GM19438 (cell line): ENCODE results near the gene TRAPPC12.
"Not testable (repeated sequence)": the region's sequence is repeated elsewhere in the genome, so short reads cannot be mapped to it uniquely, and the experiment has no call there.

ENCODE experiments used
- ATAC-seq: cut with Tn5 transposase; IDR thresholded peaks from one replicate; pipeline ENCODE4 v1.9.1; 2021; ENCODE audit warnings: low read depth; ENCODE audit not compliant: unreplicated experiment

Gene TRAPPC12

GRCh38 chr2:3379647-3380534 is at the start of gene TRAPPC12:
TRAPPC12 (plus strand) TSS chr2:3379694; CDS start chr2:3387624, 7,930 bp downstream.
- peak; percentile 72 for ATAC-seq

GRCh38 chr2:3332133-3332532 is 47.4 kb upstream of the TRAPPC12 start:
- ATAC-seq: no peak

DNA sequence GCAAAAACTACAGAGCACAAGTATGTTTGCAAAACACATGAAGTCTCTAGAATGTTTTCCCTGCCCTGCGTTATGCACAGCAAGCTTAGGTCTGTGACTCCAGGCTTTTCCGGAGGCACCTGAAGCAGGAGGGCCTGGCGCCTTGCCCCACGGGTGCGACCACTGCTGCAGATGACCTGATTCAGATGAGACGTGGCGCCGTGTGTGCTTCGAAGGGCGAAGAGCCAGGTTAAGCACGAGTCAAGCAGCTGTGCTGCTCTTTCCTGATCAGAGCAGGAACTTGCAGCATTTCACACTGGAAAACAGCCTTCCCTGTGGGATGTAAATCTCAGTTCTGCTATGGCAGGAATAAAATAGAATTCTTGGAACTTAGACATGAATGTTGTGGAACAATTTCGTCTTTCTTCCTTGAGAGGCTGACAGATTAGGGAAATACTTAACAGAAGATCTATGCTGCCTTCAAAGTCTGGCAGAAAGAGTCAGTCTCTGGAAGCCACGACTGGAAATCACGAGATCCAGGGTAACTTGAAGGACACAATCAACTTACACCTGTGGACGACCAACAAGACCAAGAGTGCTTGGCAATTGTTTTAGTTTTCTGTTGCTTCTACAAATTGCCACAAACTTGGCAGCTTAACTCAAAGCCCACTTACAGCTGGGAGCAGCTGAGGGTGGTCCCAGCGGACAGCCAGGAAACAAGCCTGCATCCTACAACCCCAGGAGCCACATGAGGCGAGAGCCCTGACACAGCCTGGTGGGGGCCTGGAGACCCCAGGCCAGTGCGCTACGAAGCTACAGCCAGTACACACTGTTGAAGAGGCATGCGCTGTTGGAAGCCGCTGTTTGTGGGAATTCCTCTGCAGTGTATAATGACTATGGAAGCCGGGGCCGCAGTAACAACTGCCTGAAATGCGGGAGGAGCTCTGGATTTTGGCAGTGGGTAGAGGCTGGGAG is 44.8 kb upstream of the TRAPPC12 start:
- ATAC-seq: no peak

DNA sequence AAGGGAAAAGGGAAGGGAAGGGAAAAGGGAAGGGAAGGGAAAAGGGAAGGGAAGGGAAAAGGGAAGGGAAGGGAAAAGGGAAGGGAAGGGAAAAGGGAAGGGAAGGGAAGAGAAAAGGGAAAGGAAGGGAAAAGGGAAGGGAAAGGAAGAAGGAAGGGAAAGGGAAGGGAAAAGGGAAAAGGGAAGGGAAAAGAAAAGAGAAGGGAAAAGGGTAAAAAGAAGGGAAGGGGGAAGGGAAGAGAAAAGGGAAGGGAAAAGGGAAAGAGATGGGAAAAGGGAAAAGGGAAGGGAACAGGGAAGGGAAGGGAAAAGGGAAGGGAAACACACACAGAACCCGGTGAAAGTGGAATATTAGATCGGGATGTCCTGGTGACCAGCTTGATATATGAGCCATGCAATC is 42.6 kb upstream of the TRAPPC12 start:
- no peak for ATAC-seq

DNA sequence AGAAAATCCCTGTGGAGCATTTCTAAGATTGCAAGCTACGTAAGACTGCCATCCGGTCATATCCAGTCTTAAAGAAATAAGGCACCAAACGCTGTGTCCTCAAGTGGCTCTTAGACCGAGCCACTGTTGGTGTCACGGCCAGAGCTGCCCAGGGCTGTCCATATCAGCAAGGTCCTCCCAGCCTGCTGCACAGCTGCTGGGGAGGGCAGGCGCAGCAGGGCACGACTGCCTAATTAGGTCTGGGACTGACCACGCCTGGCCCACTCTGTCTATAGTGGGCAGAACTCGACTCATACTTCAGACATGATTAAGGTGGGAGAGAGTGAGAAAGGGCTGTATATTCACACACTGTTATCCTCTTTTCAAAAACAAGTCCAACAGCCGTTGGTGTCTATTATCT is 41.2 kb upstream of the TRAPPC12 start:
- ATAC-seq: no peak

- ATAC-seq: no peak
Measured at GRCh38 chr2:3340144-3340543, 39.4 kb upstream of the TRAPPC12 start.

- ATAC-seq: no peak
Measured at GRCh38 chr2:3341336-3341735, 38.2 kb upstream of the TRAPPC12 start.

DNA sequence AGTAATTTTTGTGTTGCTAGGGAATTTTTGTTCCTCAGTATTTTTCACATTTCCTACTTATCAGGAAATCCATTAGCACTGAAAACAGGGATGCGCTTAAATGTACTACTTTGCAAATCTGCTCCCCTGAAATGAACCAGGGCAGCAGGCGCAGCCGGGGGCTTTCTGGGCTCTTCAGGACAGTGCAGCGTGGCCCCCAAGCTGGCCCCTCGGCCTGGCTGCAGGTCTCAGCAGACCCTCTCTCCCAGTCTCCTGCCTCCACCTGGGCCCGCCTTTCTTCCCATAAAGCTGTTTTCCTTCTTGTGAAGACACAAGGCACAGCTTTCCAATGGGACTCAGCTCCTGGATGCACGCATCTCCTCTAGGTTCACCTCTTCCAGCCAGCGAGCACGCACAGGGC is 37.2 kb upstream of the TRAPPC12 start:
- no peak for ATAC-seq

GRCh38 chr2:3343012-3343411 is 36.5 kb upstream of the TRAPPC12 start:
- ATAC-seq: no peak

DNA sequence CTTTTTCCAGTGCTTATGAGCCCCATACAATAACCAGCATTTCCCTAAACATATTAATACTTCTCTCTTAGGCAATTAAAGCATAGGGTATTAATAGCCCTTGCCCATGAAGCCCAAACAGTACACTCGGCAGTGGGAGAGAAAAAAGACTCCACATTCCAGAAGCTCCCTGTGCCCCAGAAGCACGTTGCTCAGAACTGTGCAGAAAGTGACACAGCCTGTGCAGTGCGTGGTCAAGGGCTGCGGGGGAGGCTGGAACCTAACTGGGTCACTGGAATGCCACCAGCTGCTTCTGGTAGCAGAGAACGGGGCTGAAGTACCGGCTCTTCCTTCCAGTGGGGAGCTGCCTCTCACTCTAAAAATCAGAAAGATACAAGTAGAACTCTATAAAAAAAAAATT is 34.6 kb upstream of the TRAPPC12 start:
- ATAC-seq: no peak

DNA sequence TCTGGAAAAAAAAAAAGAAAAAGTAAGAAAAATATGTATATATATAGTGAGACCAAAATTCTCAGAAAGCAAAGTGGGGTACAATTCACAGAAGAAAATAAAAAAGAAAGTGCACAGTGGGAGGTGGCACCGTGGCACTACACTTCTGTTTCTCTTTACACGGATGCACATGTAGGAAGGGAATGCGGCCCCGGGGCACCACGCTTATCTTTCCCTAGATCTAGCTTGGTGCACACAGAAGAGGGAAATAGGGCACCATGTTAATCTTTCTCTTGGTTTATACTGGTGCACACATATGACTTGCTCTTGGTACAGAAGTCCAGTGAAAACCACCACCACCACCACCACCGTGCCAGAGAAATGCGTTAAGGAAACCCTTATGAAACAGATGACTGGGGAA is 33.9 kb upstream of the TRAPPC12 start:
- no peak for ATAC-seq

- no peak for ATAC-seq
Measured at GRCh38 chr2:3348767-3349166, 30.7 kb upstream of the TRAPPC12 start.

DNA sequence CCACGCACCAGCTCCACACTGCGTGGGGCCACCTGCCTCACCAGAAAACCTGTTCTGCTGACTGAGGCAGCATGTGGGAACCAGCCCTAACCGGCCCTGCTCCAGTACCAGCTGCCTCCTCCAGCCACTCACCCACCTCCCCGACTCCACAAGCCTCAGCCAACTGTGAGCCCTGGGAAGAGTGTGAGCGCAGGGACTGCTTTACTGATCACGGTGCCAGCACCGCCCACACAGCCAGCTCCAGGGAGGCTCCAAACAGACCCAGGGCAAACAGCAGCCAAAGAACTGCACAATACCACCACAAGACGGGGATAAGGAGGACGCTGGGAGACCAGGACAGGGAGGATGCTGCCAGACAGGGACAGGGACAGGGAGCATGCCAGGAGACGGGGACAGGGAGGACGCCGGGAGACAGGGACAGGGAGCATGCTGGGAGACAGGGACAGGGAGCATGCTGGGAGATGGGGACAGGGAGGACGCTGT is 30.2 kb upstream of the TRAPPC12 start:
- no peak for ATAC-seq

GRCh38 chr2:3354986-3355385 is 24.5 kb upstream of the TRAPPC12 start:
- no peak for ATAC-seq

DNA sequence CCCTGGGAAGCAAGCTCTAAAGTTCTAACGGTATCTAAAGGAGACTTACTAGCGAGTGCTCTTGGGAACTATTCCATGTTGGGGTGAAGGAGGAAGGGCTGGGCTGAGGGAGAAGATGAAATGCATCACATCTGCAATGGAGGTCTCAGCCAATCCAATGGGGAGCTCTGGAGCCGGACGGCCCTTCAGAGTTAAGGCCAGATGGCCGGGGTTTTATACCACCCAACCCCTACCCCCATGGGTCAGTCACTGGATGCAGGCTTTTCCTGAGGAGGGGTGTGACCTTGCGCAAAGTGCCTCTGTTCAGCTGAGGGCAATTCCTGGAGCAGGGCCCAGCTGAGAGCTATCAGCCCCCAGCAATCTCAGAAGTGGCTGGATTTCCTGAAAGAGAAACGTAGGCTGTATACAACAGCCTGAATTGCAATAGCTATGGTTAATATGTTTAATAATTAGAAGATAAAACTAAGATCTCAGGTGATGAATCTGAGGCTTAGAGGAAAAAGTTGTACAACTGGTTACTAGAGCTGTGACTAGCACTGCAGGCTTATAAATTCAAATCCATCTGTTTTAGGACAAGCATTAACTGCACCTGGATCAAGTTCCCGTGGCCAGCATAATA is 23.4 kb upstream of the TRAPPC12 start:
- ATAC-seq: no peak

DNA sequence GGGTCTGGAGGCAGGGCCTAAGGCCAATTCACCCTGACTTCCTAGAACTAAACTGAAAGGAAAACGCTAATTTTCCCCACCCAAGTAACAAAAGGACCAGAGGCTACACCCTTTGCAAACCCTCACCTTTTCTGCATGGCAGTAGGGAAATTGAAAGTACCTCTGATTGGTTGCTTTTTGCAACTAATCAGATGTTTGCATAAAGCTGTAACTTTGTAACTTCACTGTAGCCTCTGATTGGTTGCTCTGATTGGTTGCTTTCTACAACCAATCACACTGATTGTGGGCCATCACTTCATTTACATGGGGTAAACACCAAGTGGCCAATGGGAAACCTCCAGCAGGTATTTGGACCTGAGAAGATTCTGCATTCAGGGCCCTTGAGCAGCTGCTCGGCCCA is 22.7 kb upstream of the TRAPPC12 start:
- ATAC-seq: no peak

GRCh38 chr2:3357446-3357845 is 22.0 kb upstream of the TRAPPC12 start:
- not testable (repeated sequence) for ATAC-seq

- ATAC-seq: no peak
Measured at GRCh38 chr2:3357926-3358325, 21.6 kb upstream of the TRAPPC12 start.

- no peak for ATAC-seq
Measured at GRCh38 chr2:3361518-3362389, 17.7 kb upstream of the TRAPPC12 start.

DNA sequence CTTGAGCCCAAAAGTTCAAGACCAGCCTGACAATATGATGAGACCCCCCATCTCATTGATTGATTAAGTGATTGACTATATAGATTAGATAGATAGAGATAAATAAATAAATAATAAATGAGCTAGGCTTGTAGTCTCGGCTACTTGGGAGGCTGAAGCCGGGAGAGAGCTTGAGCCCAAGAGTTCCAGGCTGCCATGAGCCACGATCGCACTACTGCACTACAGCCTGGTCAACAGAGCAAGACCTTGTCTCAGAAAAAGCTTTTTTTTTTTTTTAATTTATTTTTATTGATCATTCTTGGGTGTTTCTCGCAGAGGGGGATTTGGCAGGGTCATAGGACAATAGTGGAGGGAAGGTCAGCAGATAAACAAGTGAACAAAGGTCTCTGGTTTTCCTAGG is 14.3 kb upstream of the TRAPPC12 start:
- no peak for ATAC-seq
